SU-DHL-6 (cell line): ENCODE results near the gene GJC2.

ENCODE experiments used
- H2AFZ ChIP-seq: fragments of 200-600 bp; sonication (generic); 2 replicates; pipeline ENCODE4 v1.6.1; 2014; ENCODE audit warnings: low read depth, mild to moderate bottlenecking, moderate library complexity, mixed read lengths, antibody characterized with exemption, low read length; ENCODE audit not compliant: severe bottlenecking
- H3F3A ChIP-seq: fragments of 200-600 bp; shearing (Covaris generic); 2 replicates; pipeline ENCODE4 v1.6.0; 2016; ENCODE audit warnings: antibody characterized with exemption, mild to moderate bottlenecking; ENCODE audit not compliant: insufficient read depth
- H3K27ac ChIP-seq: fragments of 200-600 bp; sonication (generic); 2 replicates; pipeline ENCODE4 v1.5.1; 2016; ENCODE audit warnings: low read depth, mild to moderate bottlenecking, low read length, moderate library complexity, mixed read lengths
- H3K27me3 ChIP-seq: fragments of 200-600 bp; sonication (generic), shearing (Covaris generic); 2 replicates; pipeline ENCODE4 v1.6.0; 2014; ENCODE audit warnings: mild to moderate bottlenecking, low read length
- H3K36me3 ChIP-seq: fragments of 200-600 bp; sonication (generic); 2 replicates; pipeline ENCODE4 v1.6.1; 2014; ENCODE audit warnings: mild to moderate bottlenecking, low read length, mixed read lengths
- H3K4me2 ChIP-seq: fragments of 300-600, 200-600 bp; shearing (Covaris generic), sonication (generic); 2 replicates; pipeline ENCODE4 v1.6.0; 2014; ENCODE audit warnings: low read length, low read depth, mild to moderate bottlenecking; ENCODE audit not compliant: poor library complexity, severe bottlenecking
- H3K4me3 ChIP-seq: fragments of 200-600 bp; sonication (generic); 2 replicates; pipeline ENCODE4 v1.5.1; 2014; ENCODE audit warnings: antibody characterized with exemption, low read length, mild to moderate bottlenecking, mixed read lengths; ENCODE audit not compliant: insufficient read depth, poor library complexity, severe bottlenecking
- H3K79me2 ChIP-seq: fragments of 200-600 bp; sonication (generic); 2 replicates; pipeline ENCODE4 v1.6.1; 2014; ENCODE audit warnings: mild to moderate bottlenecking, low read length, moderate library complexity; ENCODE audit not compliant: insufficient read depth
- H3K9ac ChIP-seq: fragments of 200-600 bp; sonication (generic); 2 replicates; pipeline ENCODE4 v1.7.0; 2014; ENCODE audit warnings: mild to moderate bottlenecking, low read length
- H3K9me2 ChIP-seq: fragments of 200-600 bp; sonication (generic); replicated peaks from 2 replicates; pipeline ENCODE4 v1.6.1; 2014; ENCODE audit warnings: low read length; ENCODE audit not compliant: insufficient read depth
- H3K9me3 ChIP-seq: fragments of 200-600 bp; sonication (generic); 2 replicates; pipeline ENCODE4 v1.6.1; 2014; ENCODE audit warnings: low read length, mixed read lengths; ENCODE audit not compliant: insufficient read depth
- H4K20me1 ChIP-seq: fragments of 200-600 bp; sonication (generic); 2 replicates; pipeline ENCODE4 v1.6.1; 2014; ENCODE audit warnings: low read depth, mild to moderate bottlenecking, antibody characterized with exemption, low read length, moderate library complexity, mixed read lengths
- EZH2phosphoT487 ChIP-seq: fragments of 200-600 bp; sonication (generic), shearing (Covaris generic); conservative IDR thresholded peaks from 2 replicates; pipeline ENCODE4 v1.6.1; 2018; ENCODE audit warnings: mild to moderate bottlenecking, antibody characterized with exemption, low read length, moderate library complexity, mixed read lengths
- TF ChIP-seq, protein P1 (sequence below): fragments of 200-600 bp; sonication (generic); IDR thresholded peaks from one replicate; pipeline ENCODE4 v1.5.1; 2017; ENCODE audit warnings: antibody characterized with exemption, mild to moderate bottlenecking, low read length, moderate library complexity; ENCODE audit not compliant: insufficient read depth, poor library complexity, severe bottlenecking

The GJC2 gene

DNA sequence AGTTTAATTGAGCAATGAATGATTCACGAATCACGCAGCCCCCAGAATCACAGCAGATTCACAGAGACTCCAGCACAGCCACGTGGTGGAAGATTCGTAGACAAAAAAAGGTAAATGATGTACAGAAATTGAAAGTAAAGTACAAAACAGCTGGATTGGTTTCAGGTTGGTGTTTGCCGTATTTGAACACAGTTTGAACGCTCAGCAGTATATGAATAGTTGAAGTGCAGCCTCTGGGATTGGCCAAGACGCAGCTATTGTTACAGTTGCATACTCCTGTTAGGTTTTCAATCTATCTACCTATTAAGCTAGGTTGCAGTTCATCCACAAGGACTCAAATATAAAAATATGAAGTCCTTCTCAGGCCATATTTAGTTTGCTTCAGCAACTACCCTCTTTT, 37.6 kb upstream of the GJC2 start:
- H3K27ac ChIP-seq = no peak overlapping the region
- no peaks in the 10 kb centered on the region for H3K9me2 ChIP-seq
- H3F3A ChIP-seq = no peaks in the 10 kb centered on the region
- TF ChIP-seq, protein P1, sequence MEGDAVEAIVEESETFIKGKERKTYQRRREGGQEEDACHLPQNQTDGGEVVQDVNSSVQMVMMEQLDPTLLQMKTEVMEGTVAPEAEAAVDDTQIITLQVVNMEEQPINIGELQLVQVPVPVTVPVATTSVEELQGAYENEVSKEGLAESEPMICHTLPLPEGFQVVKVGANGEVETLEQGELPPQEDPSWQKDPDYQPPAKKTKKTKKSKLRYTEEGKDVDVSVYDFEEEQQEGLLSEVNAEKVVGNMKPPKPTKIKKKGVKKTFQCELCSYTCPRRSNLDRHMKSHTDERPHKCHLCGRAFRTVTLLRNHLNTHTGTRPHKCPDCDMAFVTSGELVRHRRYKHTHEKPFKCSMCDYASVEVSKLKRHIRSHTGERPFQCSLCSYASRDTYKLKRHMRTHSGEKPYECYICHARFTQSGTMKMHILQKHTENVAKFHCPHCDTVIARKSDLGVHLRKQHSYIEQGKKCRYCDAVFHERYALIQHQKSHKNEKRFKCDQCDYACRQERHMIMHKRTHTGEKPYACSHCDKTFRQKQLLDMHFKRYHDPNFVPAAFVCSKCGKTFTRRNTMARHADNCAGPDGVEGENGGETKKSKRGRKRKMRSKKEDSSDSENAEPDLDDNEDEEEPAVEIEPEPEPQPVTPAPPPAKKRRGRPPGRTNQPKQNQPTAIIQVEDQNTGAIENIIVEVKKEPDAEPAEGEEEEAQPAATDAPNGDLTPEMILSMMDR = no peak
- TF ChIP-seq EZH2phosphoT487 = no peak
- no peaks in the 10 kb centered on the region for H3K9me3 ChIP-seq
- no peaks in the 10 kb centered on the region for H3K27me3 ChIP-seq
- no peaks in the 10 kb centered on the region for H4K20me1 ChIP-seq
- no peak overlapping the region for H3K9ac ChIP-seq
- no peaks in the 10 kb centered on the region for H3K36me3 ChIP-seq
- no peak overlapping the region for H3K4me2 ChIP-seq
- peaks cover 13% of the 10 kb centered on the region; the same call in 1 of the 2 replicates for H3K79me2 ChIP-seq
- H3K4me3 ChIP-seq = no peak overlapping the region
- H2AFZ ChIP-seq = no peak overlapping the region

DNA sequence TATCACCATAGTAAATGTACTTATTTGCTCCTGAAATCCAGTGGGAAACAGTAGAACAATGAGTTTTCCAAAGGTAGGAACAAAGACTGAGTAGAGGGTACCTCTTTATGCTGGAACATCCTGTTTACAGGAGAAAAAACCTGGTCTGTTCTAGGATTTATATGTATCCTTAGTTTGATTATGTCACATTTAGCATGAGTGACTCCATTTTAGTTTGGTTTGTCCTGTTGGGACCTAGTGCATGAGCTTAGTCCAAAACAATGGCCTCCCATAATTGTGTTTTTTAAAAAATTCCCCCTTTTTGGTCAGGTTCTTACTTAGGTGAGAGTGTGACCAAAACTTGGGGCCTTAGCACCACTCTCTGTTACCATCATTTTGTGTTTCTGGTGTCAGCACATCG, 37.1 kb upstream of the GJC2 start:
- TF ChIP-seq, protein P1 = no peak
- TF ChIP-seq EZH2phosphoT487 = no peak
- Histone ChIP-seq H3K27ac (no peak overlapping the region), H3K9ac (no peak overlapping the region), H3K4me3 (no peak overlapping the region), H4K20me1 (no peaks in the 10 kb centered on the region), H3K79me2 (peaks cover 13% of the 10 kb centered on the region; the same call in 1 of the 2 replicates), H3K4me2 (no peak overlapping the region), H3K9me2 (no peaks in the 10 kb centered on the region), H2AFZ (no peak overlapping the region), H3F3A (no peaks in the 10 kb centered on the region), H3K27me3 (no peaks in the 10 kb centered on the region), H3K9me3 (peaks cover 2% of the 10 kb centered on the region; the same call in 1 of the 2 replicates), H3K36me3 (no peaks in the 10 kb centered on the region)

DNA sequence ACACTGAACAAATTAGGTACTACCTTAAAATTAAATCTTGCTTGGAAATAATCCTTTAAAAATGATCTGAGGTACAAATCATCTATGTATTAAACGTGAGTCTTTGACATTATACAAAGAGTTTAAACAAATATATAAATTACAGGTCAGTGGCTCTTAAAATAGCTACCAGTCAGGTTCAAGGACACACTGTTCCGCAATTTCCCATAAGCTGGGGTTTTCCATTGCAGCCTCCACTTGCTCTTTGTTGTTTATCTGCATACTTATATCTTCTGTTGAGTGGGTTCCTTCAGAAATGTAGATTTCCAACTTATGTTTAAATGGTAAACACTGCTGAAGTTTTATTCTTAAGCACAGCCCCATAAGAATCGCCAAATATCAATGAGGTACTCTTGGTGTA, 34.9 kb upstream of the GJC2 start:
- Histone ChIP-seq H3K36me3 (no peaks in the 10 kb centered on the region), H3K79me2 (no peaks in the 10 kb centered on the region), H3K27ac (no peak overlapping the region), H3F3A (no peaks in the 10 kb centered on the region), H3K4me3 (no peak overlapping the region), H4K20me1 (no peaks in the 10 kb centered on the region), H3K4me2 (no peak overlapping the region), H3K9me3 (peaks cover 11% of the 10 kb centered on the region; the same call in 1 of the 2 replicates), H3K27me3 (no peaks in the 10 kb centered on the region), H3K9me2 (no peaks in the 10 kb centered on the region), H2AFZ (no peak overlapping the region), H3K9ac (no peak overlapping the region)
- TF ChIP-seq, protein P1 = no peak
- no peak for TF ChIP-seq EZH2phosphoT487
